ENCODE results near the gene RECQL5.

The RECQL5 gene

DNA sequence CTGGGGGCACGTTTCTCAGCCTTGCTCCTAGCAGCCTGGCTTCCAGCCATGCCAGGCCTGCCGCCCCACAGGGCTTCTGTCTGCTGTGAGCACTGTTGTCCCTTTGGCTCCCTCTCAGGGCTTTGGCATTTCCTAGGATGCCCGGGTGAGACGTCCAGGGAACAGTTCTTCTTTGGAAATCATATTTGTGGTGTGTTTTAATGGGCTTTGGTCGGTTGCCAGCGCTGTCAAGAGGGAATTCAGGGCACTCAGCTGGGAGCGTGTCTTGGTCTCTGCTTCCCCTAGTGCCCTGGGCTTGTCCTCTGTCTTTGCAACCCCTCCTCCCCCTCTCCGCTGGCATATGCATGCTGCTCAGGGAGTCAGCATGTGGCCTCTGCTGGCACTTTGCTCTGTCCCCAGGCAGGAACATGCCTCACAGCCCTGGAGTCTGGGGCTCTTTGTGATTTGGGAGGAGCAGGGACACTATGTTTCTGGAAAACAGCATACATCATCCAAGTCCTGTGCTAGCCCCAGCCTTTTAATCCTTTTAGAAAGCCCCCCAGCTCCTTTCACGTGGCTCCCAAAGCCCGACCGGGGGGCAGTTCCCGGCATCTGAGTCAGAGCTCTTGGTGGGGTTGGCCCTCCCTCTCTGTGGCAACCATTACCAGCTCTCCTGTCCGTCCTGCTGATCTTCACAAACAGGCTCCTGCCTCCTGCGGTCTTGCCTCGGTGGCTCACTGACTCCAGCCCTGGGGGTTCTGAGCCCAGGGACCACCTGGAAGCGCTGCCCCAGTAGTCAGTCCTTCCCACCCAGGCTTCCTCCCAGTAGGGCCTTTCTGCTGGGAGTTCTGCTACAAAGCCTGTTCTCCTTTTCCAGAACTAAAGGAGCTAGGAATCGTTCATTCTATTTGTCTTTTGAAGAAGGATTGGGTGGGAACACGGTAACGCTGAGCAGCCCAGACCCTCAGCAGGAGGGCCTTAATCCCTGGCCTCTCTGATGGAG, 26.8 kb upstream of the RECQL5 start:
- no peaks in the 10 kb centered on the region for H3K9me3 Mint-ChIP-seq
- ATAC-seq (ENCODE audit: low read depth) (no peak), DNase-seq (ENCODE audit: low spot score in 2 of 2) (no peak)
- H3K36me3 Mint-ChIP-seq: peaks cover 18% of the 10 kb centered on the region
- no peaks in the 10 kb centered on the region for H3K27me3 Mint-ChIP-seq
- H3K4me1 Mint-ChIP-seq: peaks cover 17% of the 10 kb centered on the region
- no peak overlapping the region for H3K27ac Mint-ChIP-seq
- no peak overlapping the region for H3K4me3 Mint-ChIP-seq

GRCh38 chr17:75692976-75693375, 26.0 kb upstream of the RECQL5 start:
- H3K4me1 Mint-ChIP-seq: peaks cover 24% of the 10 kb centered on the region
- ATAC-seq (ENCODE audit: low read depth): no peak
- no peak overlapping the region for H3K4me3 Mint-ChIP-seq
- no peaks in the 10 kb centered on the region for H3K9me3 Mint-ChIP-seq
- H3K27me3 Mint-ChIP-seq: no peaks in the 10 kb centered on the region
- peaks cover 18% of the 10 kb centered on the region for H3K36me3 Mint-ChIP-seq
- DNase-seq (ENCODE audit: low spot score in 2 of 2): no peak
- no peak overlapping the region for H3K27ac Mint-ChIP-seq

DNA sequence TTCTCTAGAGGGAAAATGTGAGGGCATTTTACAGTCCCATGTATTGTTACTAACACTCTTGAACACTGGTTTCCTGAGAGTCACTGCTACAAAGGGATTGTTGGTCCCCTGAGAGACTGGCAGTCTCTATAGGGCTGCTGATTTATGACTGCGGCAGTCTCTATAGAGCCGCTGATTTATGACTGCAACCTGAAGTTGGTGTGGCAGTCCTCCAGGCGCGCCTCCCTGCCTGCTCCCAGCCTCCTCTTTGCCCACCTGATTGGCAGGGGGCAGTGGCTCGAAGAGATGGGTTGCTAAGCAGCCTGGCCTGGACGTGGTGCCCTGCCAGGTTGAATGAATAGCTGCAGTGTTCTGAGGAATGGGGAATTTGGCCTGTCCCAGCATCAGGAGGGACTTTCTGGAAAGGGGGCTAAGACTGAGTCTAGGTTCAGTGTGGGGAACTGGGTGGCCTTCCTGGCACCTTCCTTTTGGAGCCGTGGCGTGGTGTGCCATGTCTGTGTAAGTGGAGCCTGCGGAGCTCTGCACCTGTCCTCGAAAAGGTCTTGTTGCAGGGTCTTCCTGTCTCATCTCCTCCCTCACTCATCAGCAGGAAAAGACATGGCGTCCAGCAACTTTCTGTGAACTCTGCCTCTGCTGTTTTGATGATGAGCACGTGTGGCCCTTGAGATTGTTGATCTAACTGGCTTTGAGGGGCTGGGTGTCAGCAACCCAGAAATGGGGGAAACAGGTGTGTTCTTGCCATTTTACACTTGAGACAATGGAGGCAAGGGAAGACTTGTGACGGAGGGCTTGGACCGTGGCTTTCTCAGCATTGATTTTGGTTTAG, 25.1 kb upstream of the RECQL5 start:
- Mint-ChIP-seq H3K4me3 (no peak overlapping the region), H3K27me3 (no peaks in the 10 kb centered on the region), H3K4me1 (peaks cover 28% of the 10 kb centered on the region), H3K27ac (no peak overlapping the region), H3K9me3 (no peaks in the 10 kb centered on the region), H3K36me3 (peaks cover 11% of the 10 kb centered on the region)
- no peak for ATAC-seq (ENCODE audit: low read depth)
- DNase-seq (ENCODE audit: low spot score in 2 of 2): no peak

GRCh38 chr17:75691371-75691791, 24.4 kb upstream of the RECQL5 start:
- no peak overlapping the region for H3K27ac Mint-ChIP-seq
- peaks cover 31% of the 10 kb centered on the region for H3K4me1 Mint-ChIP-seq
- ATAC-seq (ENCODE audit: low read depth) (no peak), DNase-seq (ENCODE audit: low spot score in 2 of 2) (no peak)
- H3K36me3 Mint-ChIP-seq: peaks cover 10% of the 10 kb centered on the region
- H3K27me3 Mint-ChIP-seq: no peaks in the 10 kb centered on the region
- no peaks in the 10 kb centered on the region for H3K9me3 Mint-ChIP-seq
- no peak overlapping the region for H3K4me3 Mint-ChIP-seq

DNA sequence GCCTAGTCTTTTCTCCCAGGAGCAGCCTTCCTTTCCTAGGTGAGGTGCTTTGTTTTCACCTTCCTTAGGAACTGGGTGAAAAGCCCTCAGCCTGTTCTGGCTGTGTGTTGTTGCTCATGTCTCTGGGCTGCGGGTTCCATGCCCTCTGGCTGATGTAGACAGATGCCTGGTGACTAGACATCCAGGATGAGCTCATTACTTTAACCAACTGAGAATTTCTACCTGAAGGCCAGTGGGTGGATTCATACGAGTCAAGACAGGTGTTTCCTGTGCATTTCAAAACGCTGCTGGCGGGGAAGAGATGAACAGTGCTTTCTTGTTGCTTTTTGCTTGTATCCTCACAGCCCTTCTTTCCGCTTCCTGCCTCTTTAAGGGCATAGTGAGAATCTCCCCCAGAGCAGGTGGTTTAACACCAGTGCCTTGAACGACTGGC, 22.5 kb upstream of the RECQL5 start:
- Mint-ChIP-seq H3K36me3 (peaks cover 6% of the 10 kb centered on the region), H3K9me3 (no peaks in the 10 kb centered on the region), H3K4me1 (peaks cover 42% of the 10 kb centered on the region), H3K4me3 (peak overlapping the region; percentile 64), H3K27me3 (no peaks in the 10 kb centered on the region), H3K27ac (peak overlapping the region; percentile 77)
- peak; percentile 42 to 61 for DNase-seq (ENCODE audit: low spot score in 2 of 2)
- ATAC-seq (ENCODE audit: low read depth): peak; percentile 86

DNA sequence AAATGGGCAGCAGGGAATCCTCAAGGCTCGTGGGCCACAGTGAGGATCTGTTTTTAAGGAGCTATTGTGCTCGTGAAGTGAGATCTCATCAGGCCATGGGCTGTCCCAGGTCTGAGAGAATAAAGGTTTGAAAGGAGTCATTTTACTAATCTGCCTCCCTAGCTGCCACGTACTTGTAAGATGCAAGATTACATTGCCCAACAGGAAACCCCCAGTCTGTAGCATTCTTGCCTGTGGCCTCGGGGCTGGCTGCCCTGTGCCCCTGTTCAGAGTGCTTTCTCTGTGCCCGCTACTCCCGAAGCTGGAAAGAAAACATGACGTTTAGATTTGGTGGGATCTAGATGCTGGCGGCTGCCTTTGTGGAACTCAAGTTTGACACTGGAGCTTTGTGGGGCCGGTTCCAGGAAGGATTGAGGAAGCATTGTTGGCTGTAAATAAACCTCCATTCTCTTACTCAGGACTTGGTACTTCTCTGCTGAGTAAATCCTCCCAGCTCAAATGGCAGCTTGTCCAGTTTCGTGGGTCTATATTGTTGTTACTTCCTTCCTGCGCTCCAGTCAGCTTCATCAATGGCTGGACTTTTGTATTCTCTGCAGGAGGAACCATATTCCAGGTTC, 21.4 kb upstream of the RECQL5 start:
- H3K27ac Mint-ChIP-seq: peak overlapping the region; percentile 77
- ATAC-seq (ENCODE audit: low read depth): no peak
- peak overlapping the region; percentile 31 for H3K4me3 Mint-ChIP-seq

GRCh38 chr17:75685499-75685898, 18.5 kb upstream of the RECQL5 start:
- DNase-seq (ENCODE audit: low spot score in 2 of 2): no peak

More for the DNA sequence above, 21.4 kb upstream of the RECQL5 start:
- DNase-seq (ENCODE audit: low spot score in 2 of 2): no peak
- Mint-ChIP-seq H3K4me1 (peaks cover 42% of the 10 kb centered on the region), H3K9me3 (no peaks in the 10 kb centered on the region), H3K27me3 (no peaks in the 10 kb centered on the region), H3K36me3 (peaks cover 4% of the 10 kb centered on the region)

GRCh38 chr17:75684924-75685323, 18.0 kb upstream of the RECQL5 start:
- H3K4me3 Mint-ChIP-seq: no peak overlapping the region
- ATAC-seq (ENCODE audit: low read depth): no peak
- H3K9me3 Mint-ChIP-seq: no peaks in the 10 kb centered on the region
- no peak for DNase-seq (ENCODE audit: low spot score in 2 of 2)
- no peaks in the 10 kb centered on the region for H3K27me3 Mint-ChIP-seq
- H3K36me3 Mint-ChIP-seq: peaks cover 1% of the 10 kb centered on the region
- no peak overlapping the region for H3K27ac Mint-ChIP-seq
- H3K4me1 Mint-ChIP-seq: peaks cover 36% of the 10 kb centered on the region

More at GRCh38 chr17:75685499-75685898, 18.5 kb upstream of the RECQL5 start:
- Mint-ChIP-seq H3K36me3 (peaks cover 1% of the 10 kb centered on the region), H3K4me1 (peaks cover 36% of the 10 kb centered on the region), H3K9me3 (no peaks in the 10 kb centered on the region), H3K27me3 (no peaks in the 10 kb centered on the region), H3K27ac (peak overlapping the region; percentile 73), H3K4me3 (peak overlapping the region; percentile 84)
- no peak for ATAC-seq (ENCODE audit: low read depth)

DNA sequence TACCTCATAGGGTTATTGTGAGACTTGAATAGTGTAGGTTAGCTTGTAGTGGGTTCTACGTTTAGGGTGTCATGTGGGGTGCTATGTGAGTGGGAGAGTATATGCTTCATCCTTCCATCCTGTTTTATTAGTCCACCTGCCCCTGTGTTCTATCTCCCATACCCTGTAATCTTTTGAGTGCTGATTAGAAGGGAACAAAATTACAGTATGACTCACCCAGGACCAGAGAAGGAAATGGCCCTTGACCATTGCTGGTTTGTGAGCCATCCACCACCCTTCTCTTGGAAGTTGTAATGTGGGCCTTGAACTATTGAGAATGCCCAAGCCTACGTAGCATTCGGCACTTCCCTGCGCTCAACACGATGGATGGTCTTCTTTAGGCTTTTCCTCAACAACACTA, 17.3 kb upstream of the RECQL5 start:
- DNase-seq (ENCODE audit: low spot score in 2 of 2) (no peak), ATAC-seq (ENCODE audit: low read depth) (no peak)
- H3K27ac Mint-ChIP-seq: no peak overlapping the region
- H3K4me3 Mint-ChIP-seq: no peak overlapping the region
- H3K27me3 Mint-ChIP-seq: no peaks in the 10 kb centered on the region
- H3K4me1 Mint-ChIP-seq: peaks cover 29% of the 10 kb centered on the region
- no peaks in the 10 kb centered on the region for H3K9me3 Mint-ChIP-seq
- peaks cover 1% of the 10 kb centered on the region for H3K36me3 Mint-ChIP-seq

- DNase-seq (ENCODE audit: low spot score in 2 of 2): no peak
- no peak overlapping the region for H3K27ac Mint-ChIP-seq
- H3K9me3 Mint-ChIP-seq: no peaks in the 10 kb centered on the region
- peaks cover 22% of the 10 kb centered on the region for H3K4me1 Mint-ChIP-seq
- no peaks in the 10 kb centered on the region for H3K27me3 Mint-ChIP-seq
- no peak for ATAC-seq (ENCODE audit: low read depth)
- no peak overlapping the region for H3K4me3 Mint-ChIP-seq
- peaks cover 1% of the 10 kb centered on the region for H3K36me3 Mint-ChIP-seq
These were observed 16.6 kb upstream of the RECQL5 start for GRCh38 chr17:75683583-75683982.

DNA sequence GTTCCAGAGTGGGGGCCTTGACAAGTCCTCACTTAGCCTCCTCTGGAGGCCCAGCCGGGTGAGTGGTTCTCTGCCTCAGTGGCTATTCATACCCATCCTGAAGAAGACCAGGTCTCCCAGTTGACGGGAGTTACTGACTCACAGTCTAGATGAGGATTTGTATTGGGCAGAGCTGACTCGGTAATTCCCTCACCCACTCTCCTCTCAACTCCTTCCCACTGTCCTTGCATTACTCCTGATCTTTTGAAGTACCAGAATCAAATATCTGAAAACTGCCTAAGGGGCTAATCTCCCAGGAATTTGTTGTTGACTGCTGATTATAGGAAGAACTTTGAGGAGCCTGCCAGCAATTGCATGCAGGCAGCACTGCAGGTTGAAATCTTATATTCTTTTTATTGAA, 14.3 kb upstream of the RECQL5 start:
- H3K4me1 Mint-ChIP-seq: peaks cover 10% of the 10 kb centered on the region
- H3K36me3 Mint-ChIP-seq: peaks cover 3% of the 10 kb centered on the region
- ATAC-seq (ENCODE audit: low read depth): no peak
- no peaks in the 10 kb centered on the region for H3K9me3 Mint-ChIP-seq
- H3K4me3 Mint-ChIP-seq: no peak overlapping the region
- DNase-seq (ENCODE audit: low spot score in 2 of 2): no peak
- H3K27me3 Mint-ChIP-seq: no peaks in the 10 kb centered on the region
- no peak overlapping the region for H3K27ac Mint-ChIP-seq

DNA sequence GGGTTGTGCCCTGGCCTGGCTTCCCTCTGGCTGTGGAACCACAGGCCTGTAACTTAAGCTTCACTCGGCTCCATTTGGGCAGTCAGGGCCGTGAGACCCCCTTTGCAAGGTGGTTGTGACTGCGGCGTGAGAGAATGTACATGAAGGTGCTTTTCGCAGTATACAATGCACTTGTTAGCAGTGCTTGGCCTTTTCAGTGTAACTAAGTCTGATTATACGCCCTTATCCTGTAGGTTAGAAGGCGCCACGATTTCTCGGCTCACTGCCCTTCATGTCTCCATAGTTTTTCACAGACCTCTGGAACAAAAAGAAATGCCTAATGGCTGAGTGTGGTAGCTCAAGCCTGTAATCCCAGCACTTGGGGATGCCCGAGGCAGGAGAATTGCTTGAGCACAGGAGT, 13.5 kb upstream of the RECQL5 start:
- Mint-ChIP-seq H3K36me3 (peaks cover 3% of the 10 kb centered on the region), H3K4me1 (peaks cover 3% of the 10 kb centered on the region), H3K27me3 (no peaks in the 10 kb centered on the region), H3K9me3 (no peaks in the 10 kb centered on the region), H3K4me3 (no peak overlapping the region), H3K27ac (no peak overlapping the region)
- DNase-seq (ENCODE audit: low spot score in 2 of 2): no peak
- no peak for ATAC-seq (ENCODE audit: low read depth)

GRCh38 chr17:75679706-75680211, 12.8 kb upstream of the RECQL5 start:
- H3K36me3 Mint-ChIP-seq: peaks cover 3% of the 10 kb centered on the region
- H3K4me3 Mint-ChIP-seq: no peak overlapping the region
- no peaks in the 10 kb centered on the region for H3K27me3 Mint-ChIP-seq
- DNase-seq (ENCODE audit: low spot score in 2 of 2): no peak
- no peaks in the 10 kb centered on the region for H3K9me3 Mint-ChIP-seq
- no peak overlapping the region for H3K27ac Mint-ChIP-seq
- no peaks in the 10 kb centered on the region for H3K4me1 Mint-ChIP-seq
- no peak for ATAC-seq (ENCODE audit: low read depth)

All from memory B cell (primary cell).